Panc1 (cell line): ENCODE data around the gene RALGPS1. TPM values are rescaled to one million over a fixed set of nuclear protein-coding genes. Genes with fewer than 3 reads are reported as not detected.

Experiments used
- ATAC-seq: fragments of 200-7000 bp; cut with Tn5 transposase; 2 replicates; pipeline ENCODE4 v1.9.1; 2020; ENCODE audit warnings: mild to moderate bottlenecking, moderate library complexity
- BruUV-seq: library from RNA; stranded (reverse); fragments of 400-500 nt; replicated peaks from 2 replicates; lab custom pipeline; 2021; lab: Mats Ljungman, UMichigan
- CTCF ChIA-PET: fragments of 300-600 bp; sonication (Branson Sonifier 250); formaldehyde crosslinking; loops from one replicate; lab custom pipeline; 2022; ENCODE audit warnings: antibody characterized with exemption; lab: Charles Lee
- POLR2A ChIA-PET: fragments of 300-600 bp; sonication (Branson Sonifier 250); formaldehyde crosslinking; loops from one replicate; lab custom pipeline; 2022; ENCODE audit warnings: antibody characterized with exemption; lab: Charles Lee
- DNase-seq: peaks from one replicate; pipeline ENCODE4 v3.0.0-alpha.2; 2010; ENCODE audit warnings: low read depth, low spot score
- H3K27ac ChIP-seq: 2 replicates; pipeline ENCODE4 v1.5.1; 2011; ENCODE audit warnings: mild to moderate bottlenecking, low read length, inconsistent platforms
- H3K27me3 ChIP-seq: fragments of 200-500 bp; sonication (Bioruptor generic); 2 replicates; pipeline ENCODE4 v1.6.0; 2014; ENCODE audit warnings: low read length, inconsistent platforms; ENCODE audit not compliant: control insufficient read depth, insufficient read depth
- H3K36me3 ChIP-seq: fragments of 200-500 bp; sonication (Bioruptor generic); 2 replicates; pipeline ENCODE4 v1.5.1; 2014; ENCODE audit warnings: inconsistent platforms, mild to moderate bottlenecking, low read length, moderate library complexity; ENCODE audit not compliant: control insufficient read depth, insufficient read depth
- H3K4me1 ChIP-seq: 2 replicates; pipeline ENCODE4 v1.5.1; 2011; ENCODE audit warnings: inconsistent platforms, mild to moderate bottlenecking, low read length, moderate library complexity; ENCODE audit not compliant: control insufficient read depth, insufficient read depth
- H3K4me3 ChIP-seq, 2 experiments: 2 replicates each; pipeline ENCODE4 v1.5.1; 2011 to 2012; ENCODE audit warnings: low read depth in 2 of 2, low read length in 2 of 2, mild to moderate bottlenecking in 2 of 2, inconsistent platforms in 1 of 2, moderate library complexity in 1 of 2
- H3K9me3 ChIP-seq: fragments of 200-500 bp; sonication (Bioruptor generic); 2 replicates; pipeline ENCODE4 v1.5.1; 2014; ENCODE audit warnings: low read depth, mild to moderate bottlenecking, inconsistent platforms, low read length, moderate library complexity; ENCODE audit not compliant: control insufficient read depth, insufficient read depth
- POLR2AphosphoS5 ChIP-seq: IDR thresholded peaks from 2 replicates; pipeline ENCODE4 v1.6.1; 2012; ENCODE audit warnings: mild to moderate bottlenecking, low read depth, low read length, moderate library complexity
- SIN3A ChIP-seq: IDR thresholded peaks from 2 replicates; pipeline ENCODE4 v1.6.1; 2012; ENCODE audit warnings: low read depth, mild to moderate bottlenecking, low read length, moderate library complexity, borderline replicate concordance; ENCODE audit not compliant: insufficient read depth
- TCF7L2 ChIP-seq: IDR thresholded peaks from 2 replicates; pipeline ENCODE4 v1.6.1; 2011; ENCODE audit warnings: mild to moderate bottlenecking, low read depth, low read length, inconsistent platforms
- in situ Hi-C: cut with HindIII; loops from 2 replicates; pipeline ENCODE4 v1.10.0; 2016; ENCODE audit warnings: low sequenced_read_pairs, low pct_unique_long_range_greater_than_20kb
- intact Hi-C: fragments of 100-400 bp; cut with micrococcal nuclease; formaldehyde crosslinking; loops from one replicate; pipeline ENCODE4 v1.10.0; 2022; ENCODE audit not compliant: unreplicated experiment
- total RNA-seq: library from RNA; stranded (reverse); gene quantifications from one replicate; pipeline ENCODE4 v1.2.1, GENCODE V29; 2021; ENCODE audit not compliant: unreplicated experiment
- TF ChIP-seq, protein P1 (sequence below): fragments of 450-650 bp; IDR thresholded peaks from 2 replicates; pipeline ENCODE4 v1.5.1; 2017; ENCODE audit warnings: mild to moderate bottlenecking
- TF ChIP-seq, protein P2 (sequence below), 2 experiments: IDR thresholded peaks; 2 replicates each; pipeline ENCODE4 v1.6.1; 2011 to 2012; ENCODE audit warnings: low read depth in 2 of 2, control low read depth in 1 of 2, low read length in 1 of 2, mild to moderate bottlenecking in 1 of 2, moderate library complexity in 1 of 2; ENCODE audit not compliant: insufficient read depth in 1 of 2

The RALGPS1 gene
- total RNA-seq, 1 experiment from 2014 or later: 7.2 TPM

DNA sequence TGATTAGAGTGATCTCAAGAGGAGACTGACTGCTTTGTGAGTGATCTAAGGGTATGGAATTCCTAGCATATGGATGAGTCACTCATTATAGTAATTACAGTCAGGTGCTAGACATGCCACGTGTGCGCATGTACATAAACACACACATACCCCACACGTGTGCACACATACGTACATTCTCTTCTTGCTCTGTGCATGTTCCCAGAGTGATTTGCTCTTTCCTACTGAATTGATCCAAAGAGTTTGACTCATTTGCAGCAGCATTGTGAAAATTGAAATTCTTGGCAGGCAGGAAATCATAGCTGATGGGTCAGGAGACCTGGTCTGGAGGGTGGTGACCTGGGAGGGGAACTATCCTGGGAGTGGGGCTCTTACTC is 144.1 kb downstream of the RALGPS1 start:
- intact Hi-C loops (no loop called here), in situ Hi-C loops (no loop called here)
- Histone ChIP-seq H3K27me3 (no peaks in the 10 kb centered on the region), H3K4me3 (no peak overlapping the region), H3K4me1 (no peaks in the 10 kb centered on the region), H3K27ac (no peak overlapping the region), H3K36me3 (no peaks in the 10 kb centered on the region), H3K9me3 (no peaks in the 10 kb centered on the region)
- DNase-seq (no peak), ATAC-seq (no peak)
- BruUV-seq: no TSS peak
- POLR2A ChIA-PET: interaction anchor here (0.6 kb wide), 1 partner anchor 44 kb away, joined by 3 read pairs; no protein-coding TSS in a partner anchor
- no peak for TF ChIP-seq POLR2AphosphoS5
- TF ChIP-seq, protein P1, sequence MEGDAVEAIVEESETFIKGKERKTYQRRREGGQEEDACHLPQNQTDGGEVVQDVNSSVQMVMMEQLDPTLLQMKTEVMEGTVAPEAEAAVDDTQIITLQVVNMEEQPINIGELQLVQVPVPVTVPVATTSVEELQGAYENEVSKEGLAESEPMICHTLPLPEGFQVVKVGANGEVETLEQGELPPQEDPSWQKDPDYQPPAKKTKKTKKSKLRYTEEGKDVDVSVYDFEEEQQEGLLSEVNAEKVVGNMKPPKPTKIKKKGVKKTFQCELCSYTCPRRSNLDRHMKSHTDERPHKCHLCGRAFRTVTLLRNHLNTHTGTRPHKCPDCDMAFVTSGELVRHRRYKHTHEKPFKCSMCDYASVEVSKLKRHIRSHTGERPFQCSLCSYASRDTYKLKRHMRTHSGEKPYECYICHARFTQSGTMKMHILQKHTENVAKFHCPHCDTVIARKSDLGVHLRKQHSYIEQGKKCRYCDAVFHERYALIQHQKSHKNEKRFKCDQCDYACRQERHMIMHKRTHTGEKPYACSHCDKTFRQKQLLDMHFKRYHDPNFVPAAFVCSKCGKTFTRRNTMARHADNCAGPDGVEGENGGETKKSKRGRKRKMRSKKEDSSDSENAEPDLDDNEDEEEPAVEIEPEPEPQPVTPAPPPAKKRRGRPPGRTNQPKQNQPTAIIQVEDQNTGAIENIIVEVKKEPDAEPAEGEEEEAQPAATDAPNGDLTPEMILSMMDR: no peak
- TF ChIP-seq TCF7L2: no peak
- TF ChIP-seq, protein P2, sequence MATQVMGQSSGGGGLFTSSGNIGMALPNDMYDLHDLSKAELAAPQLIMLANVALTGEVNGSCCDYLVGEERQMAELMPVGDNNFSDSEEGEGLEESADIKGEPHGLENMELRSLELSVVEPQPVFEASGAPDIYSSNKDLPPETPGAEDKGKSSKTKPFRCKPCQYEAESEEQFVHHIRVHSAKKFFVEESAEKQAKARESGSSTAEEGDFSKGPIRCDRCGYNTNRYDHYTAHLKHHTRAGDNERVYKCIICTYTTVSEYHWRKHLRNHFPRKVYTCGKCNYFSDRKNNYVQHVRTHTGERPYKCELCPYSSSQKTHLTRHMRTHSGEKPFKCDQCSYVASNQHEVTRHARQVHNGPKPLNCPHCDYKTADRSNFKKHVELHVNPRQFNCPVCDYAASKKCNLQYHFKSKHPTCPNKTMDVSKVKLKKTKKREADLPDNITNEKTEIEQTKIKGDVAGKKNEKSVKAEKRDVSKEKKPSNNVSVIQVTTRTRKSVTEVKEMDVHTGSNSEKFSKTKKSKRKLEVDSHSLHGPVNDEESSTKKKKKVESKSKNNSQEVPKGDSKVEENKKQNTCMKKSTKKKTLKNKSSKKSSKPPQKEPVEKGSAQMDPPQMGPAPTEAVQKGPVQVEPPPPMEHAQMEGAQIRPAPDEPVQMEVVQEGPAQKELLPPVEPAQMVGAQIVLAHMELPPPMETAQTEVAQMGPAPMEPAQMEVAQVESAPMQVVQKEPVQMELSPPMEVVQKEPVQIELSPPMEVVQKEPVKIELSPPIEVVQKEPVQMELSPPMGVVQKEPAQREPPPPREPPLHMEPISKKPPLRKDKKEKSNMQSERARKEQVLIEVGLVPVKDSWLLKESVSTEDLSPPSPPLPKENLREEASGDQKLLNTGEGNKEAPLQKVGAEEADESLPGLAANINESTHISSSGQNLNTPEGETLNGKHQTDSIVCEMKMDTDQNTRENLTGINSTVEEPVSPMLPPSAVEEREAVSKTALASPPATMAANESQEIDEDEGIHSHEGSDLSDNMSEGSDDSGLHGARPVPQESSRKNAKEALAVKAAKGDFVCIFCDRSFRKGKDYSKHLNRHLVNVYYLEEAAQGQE (IDR thresholded peaks at IDR 0.05; ENCODE audit: insufficient read depth in 1 of 2, low read depth in 2 of 2, low read length in 1 of 2): no peak
- no peak for TF ChIP-seq SIN3A
- CTCF ChIA-PET: no interaction called here

DNA sequence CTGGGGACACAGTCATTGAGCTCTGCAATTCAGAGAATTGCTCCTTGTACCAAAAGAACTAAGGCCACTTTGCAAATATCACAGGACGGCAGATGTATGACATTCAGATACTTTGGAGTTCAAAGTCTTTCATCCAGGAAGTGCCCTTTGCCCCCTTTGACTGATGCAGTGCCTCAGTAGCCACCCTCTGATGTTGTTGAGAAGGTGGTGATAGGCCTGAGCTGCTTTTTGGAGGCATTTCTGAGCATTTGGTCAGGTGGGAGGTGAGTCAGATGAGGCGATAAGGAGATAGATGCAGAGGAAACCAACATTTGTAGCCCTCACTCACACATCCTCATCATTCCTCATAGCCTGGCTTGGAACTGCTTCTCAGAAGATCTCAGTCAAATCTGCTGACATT is 144.4 kb downstream of the RALGPS1 start:
- Histone ChIP-seq H3K9me3 (no peaks in the 10 kb centered on the region), H3K27me3 (no peaks in the 10 kb centered on the region), H3K27ac (no peak overlapping the region), H3K4me1 (no peaks in the 10 kb centered on the region), H3K4me3 (no peak overlapping the region), H3K36me3 (no peaks in the 10 kb centered on the region)
- intact Hi-C loops: no loop called here
- ATAC-seq (no peak), DNase-seq (no peak)
- in situ Hi-C loops: no loop called here
- TF ChIP-seq, protein P2 (IDR thresholded peaks at IDR 0.05; ENCODE audit: insufficient read depth in 1 of 2, low read depth in 2 of 2, low read length in 1 of 2): no peak
- TF ChIP-seq TCF7L2 (no peak), POLR2AphosphoS5 (no peak), SIN3A (no peak)
- TF ChIP-seq, protein P1: no peak
- no TSS peak for BruUV-seq
- POLR2A ChIA-PET: no interaction called here
- CTCF ChIA-PET: no interaction called here
